WERI-Rb-1 (cell line): ENCODE data around the gene SEMA5A.

Experiments used
- DNase-seq: peaks from one replicate; pipeline ENCODE4 v3.0.0-alpha.2; 2020
- H3K27ac ChIP-seq: fragments of 250-450 bp; sonication (Bioruptor Pico); 2 replicates; pipeline ENCODE4 v1.5.1; 2020; ENCODE audit warnings: mild to moderate bottlenecking, moderate library complexity
- H3K27me3 ChIP-seq: fragments of 250-450 bp; sonication (Bioruptor Pico); 2 replicates; pipeline ENCODE4 v1.5.1; 2021; ENCODE audit warnings: mild to moderate bottlenecking, low read depth, moderate library complexity; ENCODE audit not compliant: insufficient read depth, severe bottlenecking
- H3K36me3 ChIP-seq: fragments of 250-450 bp; sonication (Bioruptor Pico); 2 replicates; pipeline ENCODE4 v1.5.1; 2020; ENCODE audit warnings: mild to moderate bottlenecking, moderate library complexity
- H3K4me3 ChIP-seq: 2 replicates; pipeline ENCODE4 v1.5.1; 2011; ENCODE audit warnings: low read depth, mild to moderate bottlenecking, control low read depth, low read length
- H3K9me3 ChIP-seq: fragments of 250-450 bp; sonication (Bioruptor Pico); 2 replicates; pipeline ENCODE4 v1.5.1; 2021; ENCODE audit warnings: mild to moderate bottlenecking, moderate library complexity; ENCODE audit not compliant: severe bottlenecking
- CTCF ChIP-seq: IDR thresholded peaks from 2 replicates; pipeline ENCODE4 v1.5.1; 2011; ENCODE audit warnings: low read depth, mild to moderate bottlenecking, control low read depth, inconsistent platforms, low read length

Gene SEMA5A

DNA sequence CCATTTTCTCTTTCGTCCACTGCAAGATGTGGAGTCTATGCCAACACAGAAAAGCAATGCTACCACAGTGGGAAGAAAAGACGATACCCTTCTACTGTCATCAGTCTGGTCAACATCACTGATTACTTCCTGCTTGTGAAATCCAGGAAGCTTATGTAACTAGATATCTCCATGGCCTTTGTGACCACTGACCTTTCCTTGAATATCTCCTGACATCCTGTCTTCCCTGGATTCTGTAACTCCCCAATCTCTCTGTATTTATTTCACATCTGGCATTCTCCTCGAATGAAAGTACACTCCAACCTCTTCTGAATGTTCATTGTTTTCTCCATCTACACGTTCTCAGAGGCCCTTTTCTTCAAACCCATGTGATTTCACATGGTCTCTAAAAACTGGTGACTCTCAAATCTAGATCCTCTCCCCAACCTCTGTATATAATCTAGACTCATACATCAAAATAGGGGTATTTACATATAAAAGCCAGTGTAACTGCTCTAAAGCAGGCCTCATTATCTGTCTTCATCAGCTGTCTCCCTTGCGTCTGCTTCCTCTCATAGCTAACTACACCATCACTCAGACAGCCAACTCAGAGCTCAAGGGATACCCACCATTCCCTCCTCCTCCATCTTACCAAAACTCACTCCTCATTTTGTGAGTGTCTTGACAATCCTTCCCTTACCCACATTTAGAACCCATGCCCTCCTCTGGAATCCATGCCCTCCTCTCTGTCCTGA, 156.8 kb downstream of the SEMA5A start:
- Histone ChIP-seq H3K27me3 (no peaks in the 10 kb centered on the region), H3K4me3 (no peak overlapping the region), H3K27ac (no peak overlapping the region), H3K36me3 (no peaks in the 10 kb centered on the region), H3K9me3 (no peaks in the 10 kb centered on the region)
- no peak for TF ChIP-seq CTCF
- no peak for DNase-seq

DNA sequence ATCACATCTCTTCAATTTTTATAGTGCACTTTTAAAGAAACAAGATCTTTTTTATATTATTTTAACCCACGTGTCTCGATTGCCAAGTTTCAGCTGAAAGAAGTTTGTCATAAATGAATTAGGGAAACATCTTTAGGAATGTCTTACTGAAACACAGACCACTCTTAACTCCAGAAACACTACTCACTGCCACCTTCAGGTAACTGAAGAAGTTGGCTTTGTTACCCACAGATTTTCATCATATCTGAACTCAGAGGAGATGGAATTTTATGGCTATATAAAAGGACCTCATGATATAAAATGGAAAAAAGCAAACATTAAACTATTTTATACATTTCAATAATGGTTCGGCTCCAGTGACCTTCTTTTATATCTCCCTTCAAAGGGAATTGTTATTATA, 158.0 kb downstream of the SEMA5A start:
- no peak overlapping the region for H3K27ac ChIP-seq
- TF ChIP-seq CTCF = no peak
- H3K27me3 ChIP-seq = no peaks in the 10 kb centered on the region
- H3K9me3 ChIP-seq = no peaks in the 10 kb centered on the region
- no peak for DNase-seq
- H3K4me3 ChIP-seq = no peak overlapping the region
- no peaks in the 10 kb centered on the region for H3K36me3 ChIP-seq

DNA sequence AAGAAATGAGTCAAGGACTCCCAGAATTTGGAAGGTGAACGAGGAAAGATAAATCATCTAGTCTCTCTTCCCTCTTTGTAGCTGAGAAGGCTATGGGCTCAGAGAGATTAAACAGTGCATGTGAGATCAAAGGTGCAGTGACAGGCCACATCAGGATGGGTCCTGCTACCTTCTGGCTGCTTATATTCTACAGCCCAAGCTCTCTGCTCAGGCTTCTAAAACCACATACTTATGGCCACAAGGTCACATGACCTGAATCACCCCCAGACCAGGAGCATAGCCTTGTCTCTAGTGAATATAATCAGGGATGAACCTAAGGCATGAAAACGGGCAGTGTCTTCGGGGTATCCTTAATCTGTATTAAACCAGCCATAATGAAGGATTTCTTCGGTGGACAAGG, 158.9 kb downstream of the SEMA5A start:
- H3K4me3 ChIP-seq = no peak overlapping the region
- H3K27ac ChIP-seq = no peak overlapping the region
- no peaks in the 10 kb centered on the region for H3K9me3 ChIP-seq
- H3K27me3 ChIP-seq = no peaks in the 10 kb centered on the region
- DNase-seq = no peak
- no peak for TF ChIP-seq CTCF
- no peaks in the 10 kb centered on the region for H3K36me3 ChIP-seq

DNA sequence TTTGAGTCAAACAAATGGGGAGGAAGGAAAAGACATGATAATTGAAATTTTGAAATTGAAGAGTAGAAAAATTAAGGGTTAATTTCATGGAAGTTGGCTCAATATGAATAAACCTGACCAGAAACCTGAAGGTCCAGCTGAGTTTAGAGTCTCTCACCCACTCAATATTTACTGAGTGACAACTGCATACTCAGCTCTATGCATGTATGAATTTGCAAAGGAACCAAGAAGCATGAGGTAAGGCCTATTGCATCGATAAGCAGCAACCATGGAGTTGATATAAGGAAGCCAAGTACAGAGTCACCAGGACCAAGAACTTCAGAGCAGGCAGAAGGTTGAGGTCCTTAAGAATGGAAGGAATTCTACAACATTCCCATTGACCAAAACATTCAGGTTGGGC, 163.4 kb downstream of the SEMA5A start:
- Histone ChIP-seq H3K36me3 (no peaks in the 10 kb centered on the region), H3K4me3 (no peak overlapping the region), H3K27ac (no peak overlapping the region), H3K9me3 (no peaks in the 10 kb centered on the region), H3K27me3 (no peaks in the 10 kb centered on the region)
- no peak for DNase-seq
- TF ChIP-seq CTCF = no peak

DNA sequence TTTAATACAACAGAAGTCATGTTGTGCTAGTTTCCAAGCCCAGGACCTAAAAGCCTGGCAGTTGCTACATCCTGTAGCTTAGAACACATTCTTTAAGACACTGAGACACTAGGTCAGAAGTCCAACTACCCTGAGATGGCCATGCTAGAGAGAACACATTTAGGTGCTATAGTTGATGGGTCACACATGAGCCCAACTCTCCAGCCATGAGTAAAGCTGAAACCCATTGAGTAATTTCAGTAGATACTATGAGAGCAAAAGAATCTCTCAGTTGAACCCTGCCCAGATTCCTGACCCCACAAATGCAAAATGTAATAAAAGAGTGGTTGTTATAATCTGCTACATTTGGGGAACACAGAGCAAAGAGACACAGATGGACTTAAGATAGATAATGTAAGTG, 164.4 kb downstream of the SEMA5A start:
- no peak for TF ChIP-seq CTCF
- Histone ChIP-seq H3K9me3 (no peaks in the 10 kb centered on the region), H3K36me3 (no peaks in the 10 kb centered on the region), H3K27me3 (no peaks in the 10 kb centered on the region), H3K4me3 (no peak overlapping the region), H3K27ac (no peak overlapping the region)
- DNase-seq = no peak

GRCh38 chr5:9380109-9380508, 165.8 kb downstream of the SEMA5A start:
- H3K4me3 ChIP-seq = no peak overlapping the region
- no peak overlapping the region for H3K27ac ChIP-seq
- H3K9me3 ChIP-seq = no peaks in the 10 kb centered on the region
- no peaks in the 10 kb centered on the region for H3K27me3 ChIP-seq
- no peaks in the 10 kb centered on the region for H3K36me3 ChIP-seq
- TF ChIP-seq CTCF = no peak
- DNase-seq = no peak
